NCI-H1436 treated with DMSO at 0.1 percent for 48 hours (cell line): ENCODE data around the gene ACOT7.

Experiments used
- DNase-seq: peaks from one replicate; lab custom pipeline; 2025; lab: John Stamatoyannopoulos, UW

ACOT7 gene

GRCh38 chr1:6360517-6361070, 33.0 kb downstream of the ACOT7 start:
- DNase-seq, result no peak

- DNase-seq, result no peak
Measured at GRCh38 chr1:6360117-6360496, 33.5 kb downstream of the ACOT7 start.

GRCh38 chr1:6359216-6360116, 34.1 kb downstream of the ACOT7 start:
- no peak for DNase-seq

GRCh38 chr1:6358757-6359201, 34.8 kb downstream of the ACOT7 start:
- DNase-seq, result no peak

GRCh38 chr1:6358144-6358624, 35.4 kb downstream of the ACOT7 start:
- DNase-seq, result no peak

GRCh38 chr1:6357243-6357936, 36.2 kb downstream of the ACOT7 start:
- no peak for DNase-seq

GRCh38 chr1:6355621-6356020, 37.9 kb downstream of the ACOT7 start:
- no peak for DNase-seq

- no peak for DNase-seq
Measured at GRCh38 chr1:6354659-6355317, 38.8 kb downstream of the ACOT7 start.

- no peak for DNase-seq
Measured at GRCh38 chr1:6353955-6354658, 39.5 kb downstream of the ACOT7 start.

GRCh38 chr1:6353619-6353954, 40.0 kb downstream of the ACOT7 start:
- DNase-seq, result no peak

GRCh38 chr1:6352138-6352563, 41.4 kb downstream of the ACOT7 start:
- DNase-seq, result no peak

- no peak for DNase-seq
Measured at GRCh38 chr1:6351480-6352137, 42.0 kb downstream of the ACOT7 start.

- no peak for DNase-seq
Measured at GRCh38 chr1:6350416-6351088, 43.0 kb downstream of the ACOT7 start.

- no peak for DNase-seq
Measured at GRCh38 chr1:6349254-6349943, 44.2 kb downstream of the ACOT7 start.

- no peak for DNase-seq
Measured at GRCh38 chr1:6348511-6349191, 44.9 kb downstream of the ACOT7 start.

- no peak for DNase-seq
Measured at GRCh38 chr1:6347641-6348487, 45.7 kb downstream of the ACOT7 start.

GRCh38 chr1:6345460-6345859, 48.1 kb downstream of the ACOT7 start:
- DNase-seq, result no peak

GRCh38 chr1:6345009-6345408, 48.6 kb downstream of the ACOT7 start:
- no peak for DNase-seq
